H9 (cell line): ENCODE measurements around the gene FARP2. TPM values are rescaled to one million over a fixed set of nuclear protein-coding genes. Genes with fewer than 3 reads are reported as not detected.

Experiments used
- DNase-seq: peaks from one replicate; pipeline ENCODE4 v3.0.0-alpha.2; 2017
- H2AFZ ChIP-seq: one replicate; pipeline ENCODE4 v1.6.1; 2013; ENCODE audit warnings: mild to moderate bottlenecking, low read length, control low read depth, moderate library complexity
- H2AK5ac ChIP-seq: 2 replicates; pipeline ENCODE4 v1.6.1; 2013; ENCODE audit warnings: low read length, control low read depth, mixed read lengths; ENCODE audit not compliant: insufficient read length
- H2BK120ac ChIP-seq: one replicate; pipeline ENCODE4 v1.6.1; 2013; ENCODE audit warnings: low read depth, mild to moderate bottlenecking, low read length, control low read depth, inconsistent platforms; ENCODE audit not compliant: poor library complexity, severe bottlenecking
- H2BK12ac ChIP-seq: 2 replicates; pipeline ENCODE4 v1.6.1; 2013; ENCODE audit warnings: low read length, control low read depth, mixed read lengths, low read depth; ENCODE audit not compliant: insufficient read length
- H2BK15ac ChIP-seq: 2 replicates; pipeline ENCODE4 v1.6.1; 2013; ENCODE audit warnings: low read depth, low read length, control low read depth
- H2BK20ac ChIP-seq: one replicate; pipeline ENCODE4 v1.6.1; 2013; ENCODE audit warnings: low read depth, mild to moderate bottlenecking, low read length, control low read depth, inconsistent platforms; ENCODE audit not compliant: poor library complexity, severe bottlenecking
- H2BK5ac ChIP-seq: 2 replicates; pipeline ENCODE4 v1.6.1; 2013; ENCODE audit warnings: low read length, control low read depth, mixed read lengths; ENCODE audit not compliant: insufficient read length
- H3K14ac ChIP-seq: 2 replicates; pipeline ENCODE4 v1.6.1; 2013; ENCODE audit warnings: low read length, control low read depth; ENCODE audit not compliant: insufficient read depth
- H3K18ac ChIP-seq: 2 replicates; pipeline ENCODE4 v1.6.1; 2013; ENCODE audit warnings: low read depth, mild to moderate bottlenecking, mixed read lengths, low read length, control low read depth; ENCODE audit not compliant: insufficient read length
- H3K23ac ChIP-seq: 2 replicates; pipeline ENCODE4 v1.6.1; 2013; ENCODE audit warnings: low read length, control low read depth, mixed read lengths, low read depth; ENCODE audit not compliant: insufficient read length
- H3K23me2 ChIP-seq: 2 replicates; pipeline ENCODE4 v1.6.1; 2013; ENCODE audit warnings: low read depth, mild to moderate bottlenecking, mixed read lengths, low read length, control low read depth; ENCODE audit not compliant: insufficient read length, poor library complexity, severe bottlenecking
- H3K27ac ChIP-seq: 2 replicates; pipeline ENCODE4 v1.5.1; 2013; ENCODE audit warnings: low read length, control low read depth, mixed read lengths, low read depth; ENCODE audit not compliant: insufficient read length
- H3K27me3 ChIP-seq: 2 replicates; pipeline ENCODE4 v1.6.1; 2013; ENCODE audit warnings: low read length, control low read depth, inconsistent platforms; ENCODE audit not compliant: insufficient read depth
- H3K4ac ChIP-seq: 2 replicates; pipeline ENCODE4 v1.6.1; 2013; ENCODE audit warnings: low read depth, mild to moderate bottlenecking, control low read depth, inconsistent platforms, low read length, moderate library complexity
- H3K4me1 ChIP-seq: 2 replicates; pipeline ENCODE4 v1.6.1; 2013; ENCODE audit warnings: low read length, control low read depth, inconsistent platforms; ENCODE audit not compliant: insufficient read depth
- H3K4me2 ChIP-seq: 2 replicates; pipeline ENCODE4 v1.6.1; 2013; ENCODE audit warnings: low read length, control low read depth, mixed read lengths; ENCODE audit not compliant: insufficient read length, insufficient read depth
- H3K56ac ChIP-seq: 2 replicates; pipeline ENCODE4 v1.6.1; 2013; ENCODE audit warnings: low read depth, mild to moderate bottlenecking, mixed read lengths, low read length, control low read depth; ENCODE audit not compliant: insufficient read length
- H3K79me1 ChIP-seq: 2 replicates; pipeline ENCODE4 v1.6.1; 2013; ENCODE audit warnings: low read depth, mild to moderate bottlenecking, moderate library complexity, low read length, control low read depth, inconsistent platforms; ENCODE audit not compliant: insufficient read depth, poor library complexity, severe bottlenecking
- H3K79me2 ChIP-seq: 2 replicates; pipeline ENCODE4 v1.6.1; 2013; ENCODE audit warnings: low read length, control low read depth, inconsistent platforms; ENCODE audit not compliant: insufficient read depth
- H3K9ac ChIP-seq: 2 replicates; pipeline ENCODE4 v1.6.1; 2013; ENCODE audit warnings: low read length, control low read depth, mixed read lengths; ENCODE audit not compliant: insufficient read length; ENCODE audit errors: extremely low read depth
- H3K9me3 ChIP-seq: one replicate; pipeline ENCODE4 v1.6.1; 2013; ENCODE audit warnings: low read depth, low read length, inconsistent platforms; ENCODE audit not compliant: control insufficient read depth
- H3T11ph ChIP-seq: one replicate; pipeline ENCODE4 v1.6.1; 2013; ENCODE audit warnings: mild to moderate bottlenecking, low read length, control low read depth, inconsistent platforms
- H4K20me1 ChIP-seq: one replicate; pipeline ENCODE4 v1.6.1; 2013; ENCODE audit not compliant: control insufficient read depth, insufficient read length, insufficient read depth
- H4K5ac ChIP-seq: 2 replicates; pipeline ENCODE4 v1.6.1; 2013; ENCODE audit warnings: low read depth, mild to moderate bottlenecking, mixed read lengths, low read length, control low read depth; ENCODE audit not compliant: insufficient read length
- H4K8ac ChIP-seq: replicated peaks from 2 replicates; pipeline ENCODE4 v1.6.1; 2013; ENCODE audit warnings: low read length, control low read depth, mixed read lengths, low read depth; ENCODE audit not compliant: insufficient read length
- H4K91ac ChIP-seq: 2 replicates; pipeline ENCODE4 v1.6.1; 2013; ENCODE audit warnings: low read depth, mild to moderate bottlenecking, moderate library complexity, mixed read lengths, low read length, control low read depth; ENCODE audit not compliant: insufficient read length
- H3K27ac Mint-ChIP-seq, 3 experiments: 2 replicates in 2 of 3; 3 replicates in 1 of 3; pipeline ENCODE4 v1.8.0; 2020 to 2021; ENCODE audit warnings: mixed read lengths in 3 of 3, mild to moderate bottlenecking in 1 of 3, moderate library complexity in 1 of 3
- H3K27me3 Mint-ChIP-seq: 2 replicates; pipeline ENCODE4 v1.8.0; 2021; ENCODE audit warnings: low read depth, mild to moderate bottlenecking, moderate library complexity, mixed read lengths
- H3K36me3 Mint-ChIP-seq, 3 experiments: 2 replicates in 2 of 3; 3 replicates in 1 of 3; pipeline ENCODE4 v1.8.0; 2020 to 2021; ENCODE audit warnings: low read depth in 3 of 3, mixed read lengths in 3 of 3; ENCODE audit not compliant: insufficient read depth in 1 of 3
- H3K4me1 Mint-ChIP-seq, 2 experiments: 2 replicates each; pipeline ENCODE4 v1.8.0; 2020; ENCODE audit warnings: mixed read lengths in 2 of 2
- H3K4me3 Mint-ChIP-seq, 2 experiments: 2 replicates in 1 of 2; 3 replicates in 1 of 2; pipeline ENCODE4 v1.8.0; 2020 to 2021; ENCODE audit warnings: mild to moderate bottlenecking in 2 of 2, mixed read lengths in 2 of 2, moderate library complexity in 1 of 2
- H3K9me3 Mint-ChIP-seq, 2 experiments: 2 replicates in 1 of 2; 3 replicates in 1 of 2; pipeline ENCODE4 v1.8.0; 2020; ENCODE audit warnings: mild to moderate bottlenecking in 2 of 2, mixed read lengths in 2 of 2, moderate library complexity in 1 of 2
- WGBS: extraction: QIAGEN DNeasy Blood & Tissue Kit; methylation state at CpG from one replicate; pipeline ENCODE4 v1.1.7; 2013; ENCODE audit warnings: missing lambda C conversion rate, low lambda C conversion rate, mixed read lengths; ENCODE audit not compliant: insufficient read length; ENCODE audit errors: extremely low coverage; 5-methylcytosine and 5-hydroxymethylcytosine counted together
- total RNA-seq: library from RNA; stranded (reverse); gene quantifications from 2 replicates; pipeline ENCODE4 v1.2.1, GENCODE V29; 2021
- TF ChIP-seq, protein P1 (sequence below): fragments of 200-600 bp; sonication (generic); conservative IDR thresholded peaks from 3 replicates; pipeline ENCODE4 v1.8.0; 2021; ENCODE audit warnings: antibody characterized with exemption, mild to moderate bottlenecking

The FARP2 gene
- total RNA-seq, 1 experiment from 2014 or later: 33.9 TPM

DNA sequence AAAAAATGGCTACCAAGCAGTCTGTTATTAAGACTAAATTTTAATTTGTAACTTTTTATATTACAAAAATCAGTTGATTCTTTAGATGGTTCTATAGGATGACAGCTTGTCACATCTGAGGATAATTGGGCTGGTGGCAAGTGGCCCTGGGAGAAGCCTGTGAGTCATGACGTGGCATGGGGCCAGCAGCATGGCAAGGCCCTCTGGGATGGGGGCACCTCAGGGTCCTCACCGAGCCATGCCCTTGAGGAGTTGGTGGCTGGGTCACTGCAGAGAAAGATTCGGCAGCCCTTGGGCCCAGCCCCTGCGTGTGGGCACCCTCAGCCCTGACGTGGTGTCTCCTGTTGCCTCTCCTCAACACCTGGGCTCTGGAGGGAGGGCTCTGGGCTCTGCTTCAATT lies 102.6 kb downstream of the FARP2 start:
- no peak overlapping the region for H4K91ac ChIP-seq
- no peak overlapping the region for H3K14ac ChIP-seq
- H3K27ac Mint-ChIP-seq: no peak overlapping the region
- H2BK5ac ChIP-seq: no peak overlapping the region
- no peak overlapping the region for H3K4me2 ChIP-seq
- H2BK12ac ChIP-seq: no peak overlapping the region
- H3K23me2 ChIP-seq: no peaks in the 10 kb centered on the region
- H3K4me3 Mint-ChIP-seq: no peak overlapping the region
- H2AK5ac ChIP-seq: no peak overlapping the region
- H3K9me3 ChIP-seq: no peaks in the 10 kb centered on the region
- DNase-seq: no peak
- no peak overlapping the region for H4K8ac ChIP-seq
- H3K4ac ChIP-seq: no peak overlapping the region
- H3K27ac ChIP-seq: no peak overlapping the region
- H3K4me1 ChIP-seq: no peaks in the 10 kb centered on the region
- H2AFZ ChIP-seq: no peak overlapping the region
- H2BK120ac ChIP-seq: no peak overlapping the region
- H3K36me3 Mint-ChIP-seq: no peaks in the 10 kb centered on the region
- no peaks in the 10 kb centered on the region for H3K79me2 ChIP-seq
- H3K4me1 Mint-ChIP-seq: peaks cover 0 to 7% of the 10 kb centered on the region in 2 experiments; a peak in 2 of 4 replicates
- no peak overlapping the region for H3T11ph ChIP-seq
- H3K18ac ChIP-seq: no peak overlapping the region
- H3K27me3 ChIP-seq: no peaks in the 10 kb centered on the region
- no peak overlapping the region for H3K23ac ChIP-seq
- no peaks in the 10 kb centered on the region for H3K27me3 Mint-ChIP-seq
- no peak overlapping the region for H2BK15ac ChIP-seq
- H3K79me1 ChIP-seq: no peaks in the 10 kb centered on the region
- no peak overlapping the region for H4K5ac ChIP-seq
- no peaks in the 10 kb centered on the region for H3K9me3 Mint-ChIP-seq
- H3K9ac ChIP-seq: no peak overlapping the region
- H4K20me1 ChIP-seq: no peaks in the 10 kb centered on the region
- TF ChIP-seq, protein P1, sequence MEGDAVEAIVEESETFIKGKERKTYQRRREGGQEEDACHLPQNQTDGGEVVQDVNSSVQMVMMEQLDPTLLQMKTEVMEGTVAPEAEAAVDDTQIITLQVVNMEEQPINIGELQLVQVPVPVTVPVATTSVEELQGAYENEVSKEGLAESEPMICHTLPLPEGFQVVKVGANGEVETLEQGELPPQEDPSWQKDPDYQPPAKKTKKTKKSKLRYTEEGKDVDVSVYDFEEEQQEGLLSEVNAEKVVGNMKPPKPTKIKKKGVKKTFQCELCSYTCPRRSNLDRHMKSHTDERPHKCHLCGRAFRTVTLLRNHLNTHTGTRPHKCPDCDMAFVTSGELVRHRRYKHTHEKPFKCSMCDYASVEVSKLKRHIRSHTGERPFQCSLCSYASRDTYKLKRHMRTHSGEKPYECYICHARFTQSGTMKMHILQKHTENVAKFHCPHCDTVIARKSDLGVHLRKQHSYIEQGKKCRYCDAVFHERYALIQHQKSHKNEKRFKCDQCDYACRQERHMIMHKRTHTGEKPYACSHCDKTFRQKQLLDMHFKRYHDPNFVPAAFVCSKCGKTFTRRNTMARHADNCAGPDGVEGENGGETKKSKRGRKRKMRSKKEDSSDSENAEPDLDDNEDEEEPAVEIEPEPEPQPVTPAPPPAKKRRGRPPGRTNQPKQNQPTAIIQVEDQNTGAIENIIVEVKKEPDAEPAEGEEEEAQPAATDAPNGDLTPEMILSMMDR: no peak
- no peak overlapping the region for H3K56ac ChIP-seq
- H2BK20ac ChIP-seq: no peak overlapping the region
- WGBS: no CpG with 5 or more reads among the region's 5 CpGs
